ENCODE measurements around the gene SORBS1.

The SORBS1 gene

DNA sequence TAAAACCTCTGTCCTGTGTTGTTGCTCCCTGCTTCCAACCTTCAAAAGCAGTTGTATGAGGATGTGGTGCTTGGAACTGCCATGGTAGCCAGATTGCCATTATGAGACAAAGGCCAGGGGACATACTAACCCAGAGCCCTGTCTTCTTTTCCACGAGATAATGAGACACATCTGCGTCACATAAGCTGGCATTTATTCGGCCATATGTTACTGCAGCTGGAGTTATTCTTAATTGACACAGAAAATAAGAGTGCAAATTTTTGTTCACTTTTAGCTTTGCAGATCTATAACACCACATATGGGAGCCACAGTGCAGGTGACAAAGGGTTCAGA, 254.9 kb downstream of the SORBS1 start:
- TF ChIP-seq, protein P1, sequence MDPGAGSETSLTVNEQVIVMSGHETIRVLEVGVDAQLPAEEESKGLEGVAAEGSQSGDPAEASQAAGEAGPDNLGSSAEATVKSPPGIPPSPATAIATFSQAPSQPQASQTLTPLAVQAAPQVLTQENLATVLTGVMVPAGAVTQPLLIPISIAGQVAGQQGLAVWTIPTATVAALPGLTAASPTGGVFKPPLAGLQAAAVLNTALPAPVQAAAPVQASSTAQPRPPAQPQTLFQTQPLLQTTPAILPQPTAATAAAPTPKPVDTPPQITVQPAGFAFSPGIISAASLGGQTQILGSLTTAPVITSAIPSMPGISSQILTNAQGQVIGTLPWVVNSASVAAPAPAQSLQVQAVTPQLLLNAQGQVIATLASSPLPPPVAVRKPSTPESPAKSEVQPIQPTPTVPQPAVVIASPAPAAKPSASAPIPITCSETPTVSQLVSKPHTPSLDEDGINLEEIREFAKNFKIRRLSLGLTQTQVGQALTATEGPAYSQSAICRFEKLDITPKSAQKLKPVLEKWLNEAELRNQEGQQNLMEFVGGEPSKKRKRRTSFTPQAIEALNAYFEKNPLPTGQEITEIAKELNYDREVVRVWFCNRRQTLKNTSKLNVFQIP (CRISPR knock-in tag; IDR thresholded peaks at IDR 0.05; ENCODE audit: borderline replicate concordance, low read depth) = no peak
- ATAC-seq = no peak

DNA sequence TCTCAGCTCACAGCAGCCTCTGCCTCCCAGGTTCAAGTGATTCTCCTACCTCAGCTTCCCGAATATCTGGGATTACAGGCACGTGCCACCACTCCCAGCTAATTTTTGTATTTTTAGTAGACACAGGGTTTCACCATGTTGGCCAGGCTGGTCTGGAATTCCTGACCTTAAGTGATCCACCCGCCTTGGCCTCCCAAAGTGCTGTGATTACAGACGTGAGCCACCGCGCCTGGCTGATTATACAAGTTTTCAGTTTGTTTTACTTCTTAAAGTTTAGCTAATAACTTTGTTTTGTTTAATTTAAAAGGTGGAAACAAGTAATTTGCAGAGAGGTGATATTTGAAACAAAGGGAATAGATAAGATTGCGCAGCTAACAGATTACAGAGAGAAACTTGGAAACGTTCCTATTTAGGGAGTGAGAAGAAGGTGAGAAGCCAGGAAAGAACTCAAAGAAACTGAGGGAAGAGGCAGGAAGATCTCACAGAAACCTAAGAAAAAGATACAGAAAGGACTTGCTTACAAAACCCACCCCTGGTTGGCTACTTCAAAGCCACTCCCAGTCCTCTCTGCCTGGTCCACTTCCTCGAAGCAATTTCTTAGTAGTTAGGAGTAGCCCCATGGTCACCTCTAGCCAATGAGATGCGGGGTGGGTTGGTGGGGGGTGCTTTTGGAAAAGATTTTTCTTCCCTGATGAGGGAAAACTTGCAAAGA, 255.4 kb downstream of the SORBS1 start:
- TF ChIP-seq PPARA (CRISPR knock-in tag; IDR thresholded peaks at IDR 0.05; ENCODE audit: borderline replicate concordance) = no peak
- TF ChIP-seq, protein P2, sequence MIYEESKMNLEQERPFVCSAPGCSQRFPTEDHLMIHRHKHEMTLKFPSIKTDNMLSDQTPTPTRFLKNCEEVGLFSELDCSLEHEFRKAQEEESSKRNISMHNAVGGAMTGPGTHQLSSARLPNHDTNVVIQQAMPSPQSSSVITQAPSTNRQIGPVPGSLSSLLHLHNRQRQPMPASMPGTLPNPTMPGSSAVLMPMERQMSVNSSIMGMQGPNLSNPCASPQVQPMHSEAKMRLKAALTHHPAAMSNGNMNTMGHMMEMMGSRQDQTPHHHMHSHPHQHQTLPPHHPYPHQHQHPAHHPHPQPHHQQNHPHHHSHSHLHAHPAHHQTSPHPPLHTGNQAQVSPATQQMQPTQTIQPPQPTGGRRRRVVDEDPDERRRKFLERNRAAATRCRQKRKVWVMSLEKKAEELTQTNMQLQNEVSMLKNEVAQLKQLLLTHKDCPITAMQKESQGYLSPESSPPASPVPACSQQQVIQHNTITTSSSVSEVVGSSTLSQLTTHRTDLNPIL (CRISPR knock-in tag; IDR thresholded peaks at IDR 0.05; ENCODE audit: low read depth) = no peak
- no peak for TF ChIP-seq CSDC2 (CRISPR knock-in tag; IDR thresholded peaks at IDR 0.05)
- no peak for TF ChIP-seq TOX (CRISPR knock-in tag; IDR thresholded peaks at IDR 0.05; ENCODE audit: borderline replicate concordance)
- no peak for TF ChIP-seq ZC3H10 (CRISPR knock-in tag; IDR thresholded peaks at IDR 0.05)
- no peak for TF ChIP-seq ZFP30 (CRISPR knock-in tag; IDR thresholded peaks at IDR 0.05)
- no peak for TF ChIP-seq SNAI2 (CRISPR knock-in tag; IDR thresholded peaks at IDR 0.05)
- TF ChIP-seq ZFP3 (CRISPR knock-in tag; IDR thresholded peaks at IDR 0.05) = no peak
- no peak for TF ChIP-seq BACH2 (CRISPR knock-in tag; IDR thresholded peaks at IDR 0.05; ENCODE audit: borderline replicate concordance)
- TF ChIP-seq, protein P1 (CRISPR knock-in tag; IDR thresholded peaks at IDR 0.05; ENCODE audit: borderline replicate concordance, low read depth) = no peak
- TF ChIP-seq ZNF565 (CRISPR knock-in tag; conservative IDR thresholded peaks at IDR 0.05; ENCODE audit: low read depth) = no peak
- no peak for TF ChIP-seq ZNF8 (CRISPR knock-in tag; IDR thresholded peaks at IDR 0.05)
- TF ChIP-seq, protein P3, sequence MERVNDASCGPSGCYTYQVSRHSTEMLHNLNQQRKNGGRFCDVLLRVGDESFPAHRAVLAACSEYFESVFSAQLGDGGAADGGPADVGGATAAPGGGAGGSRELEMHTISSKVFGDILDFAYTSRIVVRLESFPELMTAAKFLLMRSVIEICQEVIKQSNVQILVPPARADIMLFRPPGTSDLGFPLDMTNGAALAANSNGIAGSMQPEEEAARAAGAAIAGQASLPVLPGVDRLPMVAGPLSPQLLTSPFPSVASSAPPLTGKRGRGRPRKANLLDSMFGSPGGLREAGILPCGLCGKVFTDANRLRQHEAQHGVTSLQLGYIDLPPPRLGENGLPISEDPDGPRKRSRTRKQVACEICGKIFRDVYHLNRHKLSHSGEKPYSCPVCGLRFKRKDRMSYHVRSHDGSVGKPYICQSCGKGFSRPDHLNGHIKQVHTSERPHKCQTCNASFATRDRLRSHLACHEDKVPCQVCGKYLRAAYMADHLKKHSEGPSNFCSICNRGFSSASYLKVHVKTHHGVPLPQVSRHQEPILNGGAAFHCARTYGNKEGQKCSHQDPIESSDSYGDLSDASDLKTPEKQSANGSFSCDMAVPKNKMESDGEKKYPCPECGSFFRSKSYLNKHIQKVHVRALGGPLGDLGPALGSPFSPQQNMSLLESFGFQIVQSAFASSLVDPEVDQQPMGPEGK (CRISPR knock-in tag; IDR thresholded peaks at IDR 0.05; ENCODE audit: borderline replicate concordance) = no peak
- no peak for TF ChIP-seq GLIS3 (CRISPR knock-in tag; IDR thresholded peaks at IDR 0.05)
- no peak for TF ChIP-seq ZNF70 (CRISPR knock-in tag; IDR thresholded peaks at IDR 0.05)
- TF ChIP-seq, protein P4, sequence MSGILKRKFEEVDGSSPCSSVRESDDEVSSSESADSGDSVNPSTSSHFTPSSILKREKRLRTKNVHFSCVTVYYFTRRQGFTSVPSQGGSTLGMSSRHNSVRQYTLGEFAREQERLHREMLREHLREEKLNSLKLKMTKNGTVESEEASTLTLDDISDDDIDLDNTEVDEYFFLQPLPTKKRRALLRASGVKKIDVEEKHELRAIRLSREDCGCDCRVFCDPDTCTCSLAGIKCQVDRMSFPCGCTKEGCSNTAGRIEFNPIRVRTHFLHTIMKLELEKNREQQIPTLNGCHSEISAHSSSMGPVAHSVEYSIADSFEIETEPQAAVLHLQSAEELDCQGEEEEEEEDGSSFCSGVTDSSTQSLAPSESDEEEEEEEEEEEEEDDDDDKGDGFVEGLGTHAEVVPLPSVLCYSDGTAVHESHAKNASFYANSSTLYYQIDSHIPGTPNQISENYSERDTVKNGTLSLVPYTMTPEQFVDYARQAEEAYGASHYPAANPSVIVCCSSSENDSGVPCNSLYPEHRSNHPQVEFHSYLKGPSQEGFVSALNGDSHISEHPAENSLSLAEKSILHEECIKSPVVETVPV (CRISPR knock-in tag; IDR thresholded peaks at IDR 0.05) = no peak
- TF ChIP-seq ARNTL (CRISPR knock-in tag; IDR thresholded peaks at IDR 0.05; ENCODE audit: borderline replicate concordance, low read depth) = no peak
- ATAC-seq = no peak

DNA sequence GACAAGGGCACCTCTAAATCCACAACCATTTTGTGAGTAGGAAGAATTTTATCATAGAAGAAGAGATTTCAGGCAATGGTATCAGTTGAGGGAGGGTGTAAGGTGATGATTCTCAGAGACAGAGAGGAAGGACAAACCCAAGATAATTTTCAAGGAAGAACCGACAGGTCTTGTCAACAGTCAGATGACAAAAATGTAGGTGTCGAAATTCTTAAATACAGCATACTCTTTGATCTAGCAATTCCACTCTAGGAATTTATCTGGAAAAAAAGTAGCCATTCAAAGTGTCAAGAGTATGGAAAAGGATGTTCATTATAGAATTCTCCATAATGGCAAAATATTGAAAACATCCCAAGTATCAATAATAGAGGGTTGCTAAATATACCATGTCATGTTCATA, 256.2 kb downstream of the SORBS1 start:
- ATAC-seq = no peak
- TF ChIP-seq, protein P4 (CRISPR knock-in tag; IDR thresholded peaks at IDR 0.05) = no peak
- TF ChIP-seq RARB (CRISPR knock-in tag; IDR thresholded peaks at IDR 0.05) = no peak
- no peak for TF ChIP-seq ZNF565 (CRISPR knock-in tag; conservative IDR thresholded peaks at IDR 0.05; ENCODE audit: low read depth)
- TF ChIP-seq ZC3H10 (CRISPR knock-in tag; IDR thresholded peaks at IDR 0.05) = no peak
- TF ChIP-seq TOX (CRISPR knock-in tag; IDR thresholded peaks at IDR 0.05; ENCODE audit: borderline replicate concordance) = no peak
- no peak for TF ChIP-seq CSDC2 (CRISPR knock-in tag; IDR thresholded peaks at IDR 0.05)
- no peak for TF ChIP-seq ESRRG (CRISPR knock-in tag; IDR thresholded peaks at IDR 0.05)
- TF ChIP-seq ZNF70 (CRISPR knock-in tag; IDR thresholded peaks at IDR 0.05) = no peak
- no peak for TF ChIP-seq PPARA (CRISPR knock-in tag; IDR thresholded peaks at IDR 0.05; ENCODE audit: borderline replicate concordance)
- no peak for TF ChIP-seq OSR1 (CRISPR knock-in tag; IDR thresholded peaks at IDR 0.05)
- TF ChIP-seq ZNF8 (CRISPR knock-in tag; IDR thresholded peaks at IDR 0.05) = no peak
- no peak for TF ChIP-seq SNAI2 (CRISPR knock-in tag; IDR thresholded peaks at IDR 0.05)
- TF ChIP-seq, protein P1 (CRISPR knock-in tag; IDR thresholded peaks at IDR 0.05; ENCODE audit: borderline replicate concordance, low read depth) = no peak

Data from SK-N-SH treated with all-trans-retinoic acid at 6 μM for 48 hours (cell line).